Ramos (cell line): ENCODE data around the gene HHEX.
"Not testable (repeated sequence)": the region's sequence is repeated elsewhere in the genome, so short reads cannot be mapped to it uniquely, and the experiment has no call there.

ENCODE experiments used
- in situ Hi-C: fragments of 300-500 bp; cut with MboI; formaldehyde crosslinking; loops from one replicate; pipeline ENCODE4 v1.14.3; 2022; ENCODE audit warnings: low sequenced_read_pairs; ENCODE audit not compliant: unreplicated experiment

HHEX gene

GRCh38 chr10:92729886-92730285 lies 40.1 kb downstream of the HHEX start:
- in situ Hi-C loops, result no loop called here

GRCh38 chr10:92732958-92733357 lies 43.2 kb downstream of the HHEX start:
- in situ Hi-C loops, result no loop called here

GRCh38 chr10:92734301-92734700 lies 44.5 kb downstream of the HHEX start:
- in situ Hi-C loops, result no loop called here

- in situ Hi-C loops, result no loop called here
Observed at GRCh38 chr10:92735938-92736337, 46.2 kb downstream of the HHEX start.

GRCh38 chr10:92737484-92737883 lies 47.7 kb downstream of the HHEX start:
- in situ Hi-C loops, result no loop called here

GRCh38 chr10:92740762-92741161 lies 51.0 kb downstream of the HHEX start:
- in situ Hi-C loops, result no loop called here

- in situ Hi-C loops, result not testable (repeated sequence)
Observed at GRCh38 chr10:92741741-92742140, 52.0 kb downstream of the HHEX start.

GRCh38 chr10:92742331-92743228 lies 52.8 kb downstream of the HHEX start:
- in situ Hi-C loops, result no loop called here
